Measurements from ENCODE around the gene EXOSC5. TPM values are rescaled to one million over a fixed set of nuclear protein-coding genes. Genes with fewer than 3 reads are reported as not detected.

Gene EXOSC5
- total RNA-seq, 2 experiments from 2014 or later = 52.2 to 57.6 TPM

DNA sequence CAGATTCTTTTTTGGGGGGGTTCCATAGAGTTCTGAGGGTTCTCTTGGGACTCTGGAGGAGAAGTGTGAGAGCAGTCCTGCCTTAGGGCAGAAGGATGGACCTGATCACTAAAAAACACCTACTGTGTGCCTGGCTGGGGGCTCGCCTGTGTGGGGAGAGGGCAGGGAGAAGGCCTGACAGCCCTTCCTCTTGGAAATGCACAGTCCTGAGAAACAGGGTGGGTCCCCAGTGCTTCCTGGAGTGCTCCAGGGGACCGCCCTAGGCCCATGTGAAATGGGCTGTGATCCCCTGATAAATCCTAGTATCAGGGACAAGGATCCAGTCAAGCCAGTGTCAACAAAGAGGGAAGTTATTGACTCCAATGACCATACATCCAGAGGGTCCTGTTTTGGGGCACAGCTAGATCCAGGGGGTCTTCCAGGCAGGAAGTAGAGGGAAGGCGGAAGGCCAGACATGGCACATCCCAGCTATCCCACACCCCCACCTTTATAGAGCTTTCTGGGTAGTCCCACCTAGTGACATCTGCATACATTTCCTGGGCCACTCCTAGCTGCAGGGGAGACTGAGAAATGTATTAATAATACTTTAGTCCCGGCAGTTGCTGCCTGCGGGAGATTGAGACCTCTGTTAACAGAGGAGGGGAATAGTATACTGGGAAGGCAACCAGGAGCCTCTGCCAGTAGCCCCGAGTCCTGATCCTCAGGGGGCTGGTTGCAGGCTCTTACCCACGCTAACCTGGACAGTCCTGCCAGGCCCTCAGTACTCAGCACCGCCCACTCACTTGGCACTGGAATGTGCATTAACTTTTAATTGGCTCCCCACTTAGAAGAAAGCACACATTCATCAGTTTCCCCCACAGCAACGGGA, 14.2 kb upstream of the EXOSC5 start:
- POLR2A ChIA-PET = interaction anchor here (0.6 kb wide), 1 partner anchor 991 kb away, joined by 3 read pairs; no protein-coding TSS in a partner anchor
- CTCF ChIA-PET = interaction anchor here (0.6 kb wide), 1 partner anchor 32 kb away, joined by 3 read pairs; no protein-coding TSS in a partner anchor

DNA sequence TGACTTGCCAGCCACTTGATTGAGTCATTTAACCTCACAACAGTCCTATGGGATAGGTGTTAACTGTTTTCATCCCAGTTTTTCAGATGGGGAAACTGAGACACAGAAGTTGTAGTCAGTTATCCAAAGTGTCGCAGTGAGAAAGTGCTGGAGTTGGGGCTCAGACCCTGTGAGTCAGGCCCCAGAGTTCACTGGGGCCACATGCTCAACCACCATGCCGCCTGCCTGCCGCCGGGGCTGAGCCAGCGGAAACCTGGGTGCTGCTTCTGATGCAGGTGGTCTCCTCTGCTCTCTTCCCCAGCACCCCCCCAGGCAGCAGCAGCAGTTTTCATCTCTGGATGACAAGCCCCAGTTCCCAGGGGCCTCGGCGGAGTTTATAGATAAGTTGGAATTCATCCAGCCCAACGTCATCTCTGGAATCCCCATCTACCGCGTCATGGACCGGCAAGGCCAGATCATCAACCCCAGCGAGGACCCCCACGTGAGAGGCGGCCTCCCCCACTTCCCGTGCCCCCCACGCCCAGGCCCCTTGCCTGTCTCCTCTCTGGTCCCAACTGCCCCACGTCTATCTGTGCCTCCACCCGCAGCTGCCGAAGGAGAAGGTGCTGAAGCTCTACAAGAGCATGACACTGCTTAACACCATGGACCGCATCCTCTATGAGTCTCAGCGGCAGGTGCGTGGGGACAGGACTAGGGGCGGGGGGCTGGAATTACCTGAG, 13.3 kb upstream of the EXOSC5 start:
- CTCF ChIA-PET = no interaction called here
- POLR2A ChIA-PET = no interaction called here

DNA sequence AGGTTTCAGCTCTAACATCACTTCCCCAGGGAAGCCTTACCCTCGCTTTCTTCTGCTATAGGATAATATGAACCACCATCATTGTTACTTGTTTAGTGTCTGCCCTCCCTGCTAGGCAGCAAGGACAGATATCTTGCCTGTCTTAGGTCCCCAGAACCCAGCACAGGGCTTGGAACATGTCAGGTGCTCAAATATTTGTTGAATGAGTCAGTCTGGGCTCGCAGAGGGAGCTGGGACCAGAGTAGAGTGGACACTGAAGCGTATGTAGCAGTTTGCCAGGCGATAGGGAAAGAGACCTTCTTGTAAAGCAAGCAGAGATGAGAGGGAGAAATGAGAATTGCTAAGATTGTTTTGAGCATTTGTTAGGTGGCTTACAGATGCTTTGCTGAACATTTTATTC, 12.1 kb upstream of the EXOSC5 start:
- ChIA-PET CTCF (interaction anchor here (0.5 to 1.2 kb wide), 2 partner anchors 162 to 295 kb away, joined by 3 to 4 read pairs; partner anchors contain the start of gene CYP2F1), POLR2A (interaction anchor here (0.6 kb wide), 1 partner anchor 47 kb away, joined by 13 read pairs; no protein-coding TSS in a partner anchor)

DNA sequence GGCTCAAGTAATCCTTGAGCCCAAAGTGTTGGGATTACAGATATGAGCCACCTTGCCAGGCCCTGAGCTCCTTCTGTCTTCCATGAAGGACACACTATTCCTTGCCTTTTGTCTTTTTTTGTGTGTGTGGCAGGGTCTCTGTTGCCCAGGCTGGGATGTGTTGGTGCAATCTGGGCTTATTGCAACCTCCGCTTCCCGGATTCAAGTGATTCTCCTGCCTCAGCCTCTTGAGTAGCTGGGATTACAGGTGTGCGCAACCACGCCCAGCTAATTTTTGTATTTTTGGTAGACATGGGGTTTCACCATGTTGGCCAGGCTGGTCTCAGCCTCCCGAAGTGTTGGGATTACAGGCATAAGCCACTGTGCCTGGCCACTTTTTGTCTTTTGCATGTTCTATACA, 11.7 kb upstream of the EXOSC5 start:
- CTCF ChIA-PET = interaction anchor here (1.0 to 1.2 kb wide), 2 partner anchors 162 to 274 kb away, joined by 3 to 4 read pairs; no protein-coding TSS in a partner anchor
- POLR2A ChIA-PET = interaction anchor here (0.6 kb wide), 1 partner anchor 47 kb away, joined by 13 read pairs; no protein-coding TSS in a partner anchor

DNA sequence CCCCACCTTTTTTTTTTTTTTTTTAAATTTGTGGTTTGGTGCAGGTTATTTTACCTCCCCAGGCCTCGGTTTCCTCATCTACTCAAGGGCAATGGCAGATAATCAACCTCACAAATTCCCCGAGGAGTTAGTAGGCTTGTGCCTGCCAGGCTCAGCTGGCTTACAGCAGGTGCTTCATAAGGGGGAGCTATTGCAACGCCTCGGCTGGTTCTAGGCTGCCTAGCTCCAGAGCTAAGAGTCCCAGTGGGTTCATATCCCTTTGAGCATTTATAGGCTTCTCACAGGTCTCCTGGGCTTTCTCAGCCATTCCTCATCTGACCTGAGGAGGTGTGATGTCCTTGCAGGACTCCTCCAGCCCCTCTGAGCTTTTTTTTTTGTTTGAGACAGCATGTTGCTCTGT, 11.1 kb upstream of the EXOSC5 start:
- POLR2A ChIA-PET = interaction anchor here (0.6 kb wide), 1 partner anchor 44 kb away, joined by 5 read pairs; the partner anchor contains the start of gene B9D2
- CTCF ChIA-PET = interaction anchor here (0.7 to 1.0 kb wide), 5 partner anchors 13 to 931 kb away, joined by 3 to 4 read pairs (median 3); no protein-coding TSS in a partner anchor

DNA sequence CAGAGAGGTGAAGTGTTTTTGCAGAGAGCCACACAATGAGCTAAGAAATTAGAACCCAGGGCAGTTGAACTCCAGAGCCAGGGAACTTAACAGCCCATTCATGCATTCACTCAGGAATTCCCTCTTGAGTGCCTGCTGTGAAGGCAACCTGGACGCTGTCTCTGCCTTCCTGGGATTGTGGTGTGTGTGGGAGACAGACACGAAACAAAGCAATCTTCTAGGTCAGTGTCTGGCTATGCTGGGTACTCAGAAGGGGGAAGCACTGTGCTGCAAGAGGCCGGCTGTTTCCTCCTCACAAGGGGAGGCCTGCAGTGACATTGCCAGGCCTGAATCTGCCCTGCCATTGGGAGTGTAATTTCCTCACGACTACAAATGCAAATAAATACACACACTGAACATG, 10.1 kb upstream of the EXOSC5 start:
- POLR2A ChIA-PET = no interaction called here
- CTCF ChIA-PET = no interaction called here

DNA sequence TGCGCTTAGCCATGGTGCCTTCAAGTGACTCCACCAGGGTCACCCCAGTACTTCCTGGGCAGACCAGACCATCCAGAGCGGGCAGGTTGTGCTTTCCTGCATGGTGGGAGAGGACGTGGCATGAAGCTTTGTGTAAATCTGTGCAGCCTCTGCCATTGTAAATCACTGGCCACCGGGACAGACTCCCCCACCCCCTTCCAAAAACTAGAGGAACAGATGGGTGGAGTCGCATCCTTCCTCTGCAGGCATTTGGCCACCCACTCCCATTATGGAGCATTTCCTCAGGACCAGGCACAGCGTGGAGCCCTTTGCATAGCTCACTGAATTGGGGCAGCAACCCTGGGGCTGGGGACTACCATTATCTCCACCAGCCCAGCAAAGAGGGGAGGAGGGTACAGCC, 8.6 kb upstream of the EXOSC5 start:
- ChIA-PET POLR2A (no interaction called here), CTCF (no interaction called here)

DNA sequence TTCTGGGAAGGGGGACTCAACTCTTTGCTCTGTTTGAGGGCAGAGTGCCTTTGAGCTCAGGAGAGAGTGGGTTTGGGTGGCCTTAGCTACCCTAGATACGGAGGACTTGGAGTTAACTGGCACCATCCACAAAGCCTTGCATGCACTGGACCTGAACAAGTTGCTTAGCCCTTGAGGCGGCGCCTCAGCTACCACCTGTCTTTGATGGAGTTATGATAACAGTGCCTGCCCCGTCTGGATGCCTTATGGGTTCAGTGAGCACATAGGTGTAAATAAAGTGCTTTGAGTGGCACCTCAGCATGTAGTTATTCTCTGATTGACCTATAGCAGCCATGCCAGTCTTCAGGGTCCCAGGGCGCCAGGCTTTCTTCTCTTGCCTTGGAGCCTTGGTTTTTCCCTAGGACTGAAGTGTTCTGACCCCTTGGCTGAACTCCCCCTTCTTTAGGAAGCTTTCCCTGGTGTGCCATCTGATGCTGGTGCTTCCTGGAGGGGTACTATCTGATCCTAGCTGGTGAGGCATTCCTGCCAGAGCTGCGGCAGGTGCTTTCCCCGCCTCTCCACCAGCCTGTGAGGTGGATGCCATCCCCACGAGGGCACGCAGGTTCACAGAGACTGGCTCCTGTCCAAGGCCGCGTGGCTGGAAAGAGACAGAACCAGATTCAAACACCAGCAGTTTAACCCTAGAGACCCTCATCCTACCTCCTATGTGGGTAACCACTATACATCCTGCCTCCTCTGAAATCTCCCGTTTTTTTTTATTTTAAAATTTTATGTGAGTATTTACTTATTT, 6.2 kb upstream of the EXOSC5 start:
- POLR2A ChIA-PET = no interaction called here
- CTCF ChIA-PET = interaction anchor here (1.2 kb wide), 1 partner anchor 160 kb away, joined by 4 read pairs; no protein-coding TSS in a partner anchor

DNA sequence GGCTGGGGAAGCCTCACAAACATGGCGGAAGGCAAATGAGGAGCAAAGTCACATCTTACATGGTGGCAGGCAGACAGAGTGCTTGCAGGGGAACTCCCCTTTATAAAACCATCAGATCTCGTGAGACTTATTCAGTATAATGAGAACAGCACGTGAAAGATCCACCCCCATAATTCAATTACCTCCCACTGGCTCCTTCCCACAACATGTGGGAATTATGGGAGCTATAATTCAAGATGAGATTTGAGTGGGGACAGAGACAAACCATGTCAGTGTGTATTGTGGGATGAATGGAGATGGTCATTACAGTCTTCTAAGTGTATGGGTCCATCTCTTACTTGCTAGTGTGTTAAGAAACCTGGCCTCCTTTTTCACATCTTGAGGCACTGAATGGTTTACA, 4.9 kb upstream of the EXOSC5 start:
- ChIA-PET CTCF (interaction anchor here (1.0 kb wide), 1 partner anchor 38 kb away, joined by 3 read pairs; the partner anchor contains the start of gene DMAC2), POLR2A (no interaction called here)

DNA sequence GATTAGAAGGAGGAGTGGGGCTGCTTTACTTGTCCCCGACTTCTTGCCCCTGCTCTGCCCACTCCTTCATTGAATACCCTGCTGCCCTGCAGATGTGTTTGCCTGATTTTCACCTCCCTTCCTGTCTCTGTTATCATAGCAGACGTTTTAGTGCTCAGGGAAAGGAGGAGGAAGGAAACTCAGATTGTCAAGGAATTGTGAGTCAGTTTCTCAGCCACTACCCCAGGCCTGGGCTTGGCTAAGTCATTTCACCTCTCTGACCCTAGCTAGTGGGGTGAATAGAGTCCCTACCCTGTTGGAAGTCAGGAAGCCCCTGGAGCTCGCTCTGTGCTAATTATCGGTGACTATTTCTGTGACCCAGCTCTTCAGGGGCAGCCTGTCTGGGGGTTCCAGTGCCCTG, 4.3 kb upstream of the EXOSC5 start:
- POLR2A ChIA-PET = no interaction called here
- CTCF ChIA-PET = no interaction called here

DNA sequence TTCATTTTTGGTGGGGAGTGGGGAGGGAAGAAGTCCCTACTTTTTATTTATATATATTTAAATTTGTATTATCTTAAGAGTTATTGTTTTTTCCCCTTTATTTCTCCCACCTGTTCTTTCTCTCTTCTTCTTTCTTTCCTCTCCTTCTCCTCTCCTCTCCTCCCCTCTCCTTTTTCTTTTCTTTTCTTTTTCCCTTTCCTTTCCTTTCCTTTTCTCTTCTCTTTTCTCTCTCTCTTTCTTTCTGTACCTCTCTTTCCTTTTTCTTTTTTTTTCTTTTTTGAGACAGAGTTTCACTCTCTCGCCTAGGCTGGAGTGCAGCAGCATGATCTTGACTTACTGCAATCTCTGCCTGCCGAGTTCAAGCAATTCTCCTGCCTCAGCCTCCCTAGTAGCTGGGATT, 2.4 kb upstream of the EXOSC5 start:
- CTCF ChIA-PET = no interaction called here
- POLR2A ChIA-PET = no interaction called here

DNA sequence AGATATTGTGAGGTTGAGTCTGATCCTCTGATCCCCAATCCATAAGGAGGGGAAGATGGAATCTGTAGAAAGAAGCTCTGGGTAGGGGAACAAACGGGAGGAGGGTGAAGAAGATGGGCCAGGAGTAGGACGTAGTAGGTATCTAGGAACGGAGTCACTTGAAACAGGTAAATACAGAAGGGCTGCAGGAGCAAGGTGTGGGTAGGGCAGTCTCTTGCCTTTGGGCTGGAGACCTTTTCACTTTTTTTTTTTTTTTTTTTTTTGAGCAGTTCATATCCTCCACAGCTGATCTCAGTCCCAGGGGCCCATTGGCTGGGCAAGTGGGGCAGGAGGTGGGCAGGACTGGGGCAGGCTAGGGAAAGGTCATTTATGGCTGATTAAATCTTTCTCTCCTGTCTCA, 1.9 kb upstream of the EXOSC5 start:
- CTCF ChIA-PET = no interaction called here
- POLR2A ChIA-PET = no interaction called here

DNA sequence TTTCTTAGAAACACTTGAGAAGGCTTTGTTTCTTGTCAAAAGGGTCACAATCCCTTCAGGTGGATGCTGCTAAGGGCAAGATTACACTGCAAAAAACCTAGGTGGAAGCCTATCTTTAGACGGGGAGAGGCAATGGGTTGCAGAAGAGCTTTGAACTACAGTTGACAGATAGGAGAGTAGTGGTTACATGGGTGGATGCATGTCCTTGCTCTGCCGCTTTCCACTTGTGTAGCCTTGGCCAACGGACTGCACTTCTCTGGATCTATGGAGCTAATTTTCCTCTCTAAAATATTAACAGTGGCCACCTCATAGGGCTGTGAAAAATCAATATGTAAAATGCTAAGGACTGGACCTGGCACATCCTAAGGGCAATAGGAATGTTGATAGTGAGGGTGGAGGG, 1.4 kb upstream of the EXOSC5 start:
- ChIA-PET POLR2A (no interaction called here), CTCF (no interaction called here)

DNA sequence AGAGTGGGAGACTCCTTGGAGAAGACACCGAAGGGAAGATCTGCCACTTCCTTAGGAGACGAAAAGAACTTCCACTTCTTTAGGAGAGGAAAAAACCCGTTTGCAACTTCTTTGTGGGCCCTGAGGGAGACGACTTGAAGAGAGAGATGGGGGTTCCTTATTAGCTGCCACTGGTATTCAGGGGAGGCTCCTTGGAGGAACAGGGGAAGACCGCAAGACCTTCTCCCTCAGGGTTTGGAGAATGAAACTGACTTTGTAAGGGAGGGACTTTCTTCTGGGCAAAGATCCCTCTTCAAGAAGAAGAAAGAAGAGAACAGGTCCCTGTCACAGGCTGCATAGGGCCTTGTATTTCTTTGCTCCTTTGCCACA, 875 bp upstream of the EXOSC5 start:
- ChIA-PET CTCF (no interaction called here), POLR2A (no interaction called here)

DNA sequence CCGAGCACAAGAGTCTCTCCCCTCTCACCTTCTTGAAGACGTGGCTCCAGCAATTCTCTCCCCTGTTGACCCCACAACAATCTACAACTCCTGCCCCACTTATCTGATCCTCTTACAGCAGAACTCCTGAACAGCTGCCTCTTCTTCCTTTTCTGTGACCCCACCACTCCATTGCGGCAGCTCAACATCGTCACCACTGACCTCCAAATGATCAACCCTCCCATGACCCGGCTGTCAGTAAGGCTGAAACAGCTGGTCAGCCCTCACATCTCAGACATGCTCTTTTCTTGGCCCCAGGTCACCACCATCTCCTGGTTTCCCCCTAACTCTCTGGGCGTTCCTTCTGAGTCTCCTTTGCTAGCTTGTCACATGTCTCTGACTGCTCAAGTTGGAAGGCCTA, 1.8 kb downstream of the EXOSC5 start:
- CTCF ChIA-PET = no interaction called here
- POLR2A ChIA-PET = interaction anchor here (1.1 kb wide), 1 partner anchor 30 kb away, joined by 3 read pairs; no protein-coding TSS in a partner anchor

DNA sequence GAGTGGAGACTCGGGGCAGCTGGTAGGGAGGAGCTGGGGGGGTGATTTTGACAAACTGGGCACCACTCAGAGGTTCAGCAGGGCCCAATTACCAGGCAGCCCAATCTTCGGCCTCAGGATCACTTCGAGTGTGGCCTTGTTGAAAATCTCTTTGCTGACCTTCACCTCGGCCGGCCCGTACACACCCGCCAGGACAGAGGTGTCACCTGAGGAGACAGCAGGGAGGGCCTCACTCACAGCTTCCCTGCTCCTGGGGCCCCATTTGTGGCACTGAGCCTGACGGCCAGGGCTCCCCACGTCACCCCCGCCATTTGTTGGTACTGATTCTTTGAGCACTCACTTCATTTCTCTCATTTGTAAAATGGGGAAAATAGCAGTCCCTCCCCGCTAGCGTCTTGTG, 4.4 kb downstream of the EXOSC5 start:
- ChIA-PET POLR2A (no interaction called here), CTCF (interaction anchor here (1.1 kb wide), 1 partner anchor 36 kb away, joined by 3 read pairs; no protein-coding TSS in a partner anchor)

DNA sequence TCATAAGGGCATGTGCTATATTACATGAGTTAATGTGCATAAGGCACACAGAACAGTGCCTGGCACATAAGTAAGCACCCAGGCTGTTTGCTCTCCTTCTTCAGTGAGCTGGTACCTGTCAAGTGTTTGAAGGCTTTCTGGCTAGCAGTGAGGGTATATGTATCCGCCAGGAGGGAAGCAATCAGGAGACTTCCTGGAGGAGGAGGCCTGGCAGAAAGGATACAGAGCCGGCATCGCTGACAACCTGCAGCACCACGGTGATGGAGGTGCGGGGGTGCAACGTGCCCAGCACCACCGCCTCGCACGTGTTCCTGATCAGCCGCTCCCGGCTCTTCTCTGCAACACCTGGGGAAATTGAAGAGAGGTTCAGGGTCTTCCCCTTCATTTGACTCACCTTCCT, 5.5 kb downstream of the EXOSC5 start:
- POLR2A ChIA-PET = no interaction called here
- CTCF ChIA-PET = no interaction called here

DNA sequence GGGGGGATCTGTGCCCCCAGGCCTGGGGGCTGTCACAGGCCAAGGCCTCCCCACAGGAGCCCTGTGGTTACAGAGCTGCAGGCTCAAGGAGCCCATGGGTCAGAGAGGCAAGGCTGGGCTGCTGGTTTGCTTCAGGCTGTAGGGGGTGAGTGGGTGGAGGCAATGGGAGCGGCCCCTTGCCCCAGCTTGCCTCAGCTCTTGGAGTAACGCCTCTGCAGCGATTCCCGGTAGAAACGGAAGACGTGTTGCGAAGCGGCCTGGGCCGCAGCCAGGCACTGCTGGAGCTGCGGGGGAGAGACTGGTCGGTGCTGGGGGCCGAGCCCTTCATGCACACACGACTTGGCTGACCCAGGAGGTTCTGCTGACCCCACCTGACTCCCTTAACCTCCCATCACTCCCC, 10.7 kb downstream of the EXOSC5 start:
- POLR2A ChIA-PET = interaction anchor here (0.6 kb wide), 1 partner anchor 9 kb away, joined by 3 read pairs; no protein-coding TSS in a partner anchor
- CTCF ChIA-PET = no interaction called here

DNA sequence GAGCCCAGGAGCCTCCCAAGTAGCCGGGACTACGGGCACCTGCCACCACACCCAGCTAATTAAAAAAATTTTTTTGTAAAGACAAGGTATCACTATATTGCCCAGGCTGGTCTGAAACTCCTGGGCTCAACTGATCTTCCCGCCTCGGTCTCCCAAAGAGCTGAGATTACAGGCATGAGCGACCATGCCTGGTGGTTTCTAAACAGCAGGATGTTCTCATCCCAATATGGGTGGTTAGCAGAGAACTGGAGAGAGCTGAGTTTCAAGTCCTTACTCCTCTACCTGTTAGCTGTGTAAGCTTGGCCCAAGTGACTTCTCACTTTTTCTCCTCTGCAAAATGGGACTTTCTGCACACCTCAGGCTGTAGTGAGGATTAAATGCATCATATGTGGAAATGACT, 12.8 kb downstream of the EXOSC5 start:
- ChIA-PET CTCF (no interaction called here), POLR2A (interaction anchor here (0.5 kb wide), 1 partner anchor 25 kb away, joined by 9 read pairs; no protein-coding TSS in a partner anchor)

DNA sequence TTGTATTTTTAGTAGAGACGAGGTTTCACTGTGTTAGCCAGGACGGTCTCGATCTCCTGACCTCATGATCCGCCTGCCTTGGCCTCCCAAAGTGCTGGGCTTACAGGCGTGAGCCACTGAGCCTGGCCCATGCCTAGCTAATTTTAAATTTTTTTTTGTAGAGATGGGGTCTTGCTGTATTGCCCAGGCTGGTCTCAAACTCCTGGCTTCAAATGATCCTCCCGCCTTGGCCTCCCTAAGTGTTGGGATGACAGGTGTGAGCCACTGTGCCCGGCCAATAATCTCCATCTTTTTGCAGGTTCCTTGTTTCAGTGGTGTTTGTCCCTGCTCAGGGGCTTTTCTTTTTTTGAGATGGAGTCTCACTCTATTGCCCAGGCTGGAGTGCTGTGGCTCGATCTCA, 15.6 kb downstream of the EXOSC5 start:
- POLR2A ChIA-PET = interaction anchor here (0.6 kb wide), 1 partner anchor 199 kb away, joined by 3 read pairs; no protein-coding TSS in a partner anchor
- CTCF ChIA-PET = interaction anchor here (1.0 kb wide), 1 partner anchor 16 kb away, joined by 3 read pairs; no protein-coding TSS in a partner anchor
